Measurements from ENCODE around the gene FAM216B.

Gene FAM216B

DNA sequence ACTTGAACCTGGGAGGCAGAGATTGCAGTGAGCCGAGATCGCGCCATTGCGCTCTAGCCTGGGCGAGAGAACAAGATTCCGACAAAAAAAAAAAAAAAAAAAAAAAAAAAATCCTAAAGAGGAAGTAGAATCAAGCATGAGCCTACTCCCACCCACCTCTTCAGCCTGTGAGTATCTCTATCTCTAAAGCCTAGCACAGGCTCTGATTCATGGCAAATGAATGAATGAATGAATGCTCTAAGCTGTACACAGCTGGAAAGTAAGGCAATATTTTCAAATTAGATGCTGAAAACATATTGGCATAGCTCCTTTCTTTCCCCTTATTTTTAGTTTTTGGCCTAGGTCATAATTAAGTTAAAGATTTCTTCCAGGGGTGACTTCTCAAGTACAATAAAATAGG lies 35.7 kb upstream of the FAM216B start:
- ChIA-PET POLR2A (no interaction called here), CTCF (interaction anchor here (0.9 kb wide), 1 partner anchor 16 kb away, joined by 3 read pairs; no protein-coding TSS in a partner anchor)
- no peak overlapping the region for H3K4me3 ChIP-seq (ENCODE audit: low read depth, low read length)
- no peak for DNase-seq (ENCODE audit: low read depth, low spot score)
- TF ChIP-seq, protein P1, sequence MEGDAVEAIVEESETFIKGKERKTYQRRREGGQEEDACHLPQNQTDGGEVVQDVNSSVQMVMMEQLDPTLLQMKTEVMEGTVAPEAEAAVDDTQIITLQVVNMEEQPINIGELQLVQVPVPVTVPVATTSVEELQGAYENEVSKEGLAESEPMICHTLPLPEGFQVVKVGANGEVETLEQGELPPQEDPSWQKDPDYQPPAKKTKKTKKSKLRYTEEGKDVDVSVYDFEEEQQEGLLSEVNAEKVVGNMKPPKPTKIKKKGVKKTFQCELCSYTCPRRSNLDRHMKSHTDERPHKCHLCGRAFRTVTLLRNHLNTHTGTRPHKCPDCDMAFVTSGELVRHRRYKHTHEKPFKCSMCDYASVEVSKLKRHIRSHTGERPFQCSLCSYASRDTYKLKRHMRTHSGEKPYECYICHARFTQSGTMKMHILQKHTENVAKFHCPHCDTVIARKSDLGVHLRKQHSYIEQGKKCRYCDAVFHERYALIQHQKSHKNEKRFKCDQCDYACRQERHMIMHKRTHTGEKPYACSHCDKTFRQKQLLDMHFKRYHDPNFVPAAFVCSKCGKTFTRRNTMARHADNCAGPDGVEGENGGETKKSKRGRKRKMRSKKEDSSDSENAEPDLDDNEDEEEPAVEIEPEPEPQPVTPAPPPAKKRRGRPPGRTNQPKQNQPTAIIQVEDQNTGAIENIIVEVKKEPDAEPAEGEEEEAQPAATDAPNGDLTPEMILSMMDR (IDR thresholded peaks at IDR 0.05; ENCODE audit: insufficient read depth, low read length, missing control alignments), result no peak

DNA sequence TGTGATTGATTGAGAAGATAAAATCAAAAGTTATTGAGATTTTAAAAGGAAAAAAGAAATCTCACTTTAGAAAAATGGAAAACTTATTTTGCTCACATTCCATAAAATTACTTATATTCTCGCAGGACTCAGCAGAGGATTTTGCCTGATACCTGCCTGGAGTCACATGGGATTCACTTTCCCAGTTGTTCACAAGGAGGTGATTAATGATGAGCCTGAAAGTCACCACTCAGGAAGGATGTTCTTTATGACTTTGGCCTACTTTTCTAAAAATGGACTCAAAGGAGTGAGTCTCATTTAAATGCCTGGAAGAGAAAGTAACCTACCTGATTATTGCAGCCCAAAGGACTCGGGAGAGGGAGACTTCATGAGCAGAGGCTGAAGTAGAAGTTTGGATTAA lies 34.5 kb upstream of the FAM216B start:
- CTCF ChIA-PET, result no interaction called here
- POLR2A ChIA-PET, result interaction anchor here (0.8 to 1.0 kb wide), 3 partner anchors 12 to 250 kb away, joined by 3 to 4 read pairs (median 3); no protein-coding TSS in a partner anchor
- TF ChIP-seq, protein P1 (IDR thresholded peaks at IDR 0.05; ENCODE audit: insufficient read depth, low read length, missing control alignments), result no peak
- H3K4me3 ChIP-seq (ENCODE audit: low read depth, low read length), result no peak overlapping the region
- DNase-seq (ENCODE audit: low read depth, low spot score), result no peak

DNA sequence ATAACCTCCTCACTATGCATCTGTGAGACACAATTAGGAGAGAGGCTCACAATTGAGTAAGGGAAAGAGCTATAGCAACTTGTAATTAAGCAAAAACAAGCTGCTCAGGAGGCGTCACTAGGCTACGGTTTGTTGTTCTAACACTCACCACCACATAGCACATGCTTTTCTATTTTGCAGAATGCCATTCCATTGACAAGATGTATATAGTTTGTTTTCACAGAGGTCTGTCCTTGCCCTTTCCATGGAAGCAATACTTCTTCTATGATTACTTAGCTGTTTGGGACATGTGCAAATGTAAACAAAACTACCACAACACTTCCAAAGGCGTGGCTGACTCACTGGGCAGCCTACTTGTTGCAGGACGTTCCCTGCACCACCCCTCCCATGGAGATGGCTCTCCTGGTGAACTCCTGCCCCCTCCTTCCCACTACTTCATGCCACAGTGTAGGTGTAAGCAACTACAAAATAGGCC lies 33.9 kb upstream of the FAM216B start:
- no peak overlapping the region for H3K4me3 ChIP-seq (ENCODE audit: low read depth, low read length)
- ChIA-PET CTCF (interaction anchor here (1.1 kb wide), 1 partner anchor 16 kb away, joined by 3 read pairs; no protein-coding TSS in a partner anchor), POLR2A (interaction anchor here (0.8 to 1.0 kb wide), 3 partner anchors 12 to 249 kb away, joined by 3 to 4 read pairs (median 3); no protein-coding TSS in a partner anchor)
- TF ChIP-seq, protein P1 (IDR thresholded peaks at IDR 0.05; ENCODE audit: insufficient read depth, low read length, missing control alignments), result no peak
- DNase-seq (ENCODE audit: low read depth, low spot score), result peak; percentile 99

DNA sequence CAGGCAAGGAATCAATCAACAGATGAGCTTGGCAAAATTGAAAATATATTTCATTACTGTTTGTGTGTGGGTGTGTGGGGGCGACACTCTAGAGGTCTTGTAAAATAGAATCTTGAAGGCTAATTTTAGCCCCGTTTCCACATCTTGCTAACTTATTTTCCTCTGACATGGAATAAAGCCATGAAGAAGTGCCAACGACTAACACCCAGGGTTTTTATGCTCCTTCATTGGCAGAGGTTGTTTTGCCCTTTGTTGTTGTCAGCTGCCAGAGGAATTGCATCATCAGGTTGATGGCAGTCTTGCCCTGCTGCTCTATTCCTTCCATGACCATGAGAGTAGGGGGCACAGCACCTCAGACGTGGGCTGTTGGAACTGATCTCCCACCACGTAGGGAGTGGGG lies 30.6 kb upstream of the FAM216B start:
- ChIA-PET POLR2A (no interaction called here), CTCF (no interaction called here)
- TF ChIP-seq, protein P1 (IDR thresholded peaks at IDR 0.05; ENCODE audit: insufficient read depth, low read length, missing control alignments), result no peak
- no peak for DNase-seq (ENCODE audit: low read depth, low spot score)
- no peak overlapping the region for H3K4me3 ChIP-seq (ENCODE audit: low read depth, low read length)

DNA sequence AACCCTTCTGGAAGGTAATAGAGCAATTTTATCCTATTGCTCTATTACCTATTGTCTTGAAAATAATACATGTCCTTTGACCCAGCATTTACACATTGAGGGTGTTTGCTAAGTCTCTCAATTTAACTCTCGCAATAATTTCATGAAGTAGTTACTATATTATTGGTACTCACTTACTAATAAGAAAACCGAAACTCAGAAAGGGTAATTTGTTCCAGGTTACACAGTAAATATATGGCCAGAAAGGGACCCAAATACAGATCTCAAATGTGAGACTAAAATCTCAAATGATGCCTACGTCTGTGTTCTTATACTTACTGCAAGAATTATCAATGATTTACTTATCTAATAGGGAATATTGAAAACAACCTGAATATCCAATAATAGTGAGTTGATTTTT lies 29.7 kb upstream of the FAM216B start:
- TF ChIP-seq, protein P1 (IDR thresholded peaks at IDR 0.05; ENCODE audit: insufficient read depth, low read length, missing control alignments), result no peak
- no peak overlapping the region for H3K4me3 ChIP-seq (ENCODE audit: low read depth, low read length)
- POLR2A ChIA-PET, result no interaction called here
- CTCF ChIA-PET, result no interaction called here
- no peak for DNase-seq (ENCODE audit: low read depth, low spot score)

DNA sequence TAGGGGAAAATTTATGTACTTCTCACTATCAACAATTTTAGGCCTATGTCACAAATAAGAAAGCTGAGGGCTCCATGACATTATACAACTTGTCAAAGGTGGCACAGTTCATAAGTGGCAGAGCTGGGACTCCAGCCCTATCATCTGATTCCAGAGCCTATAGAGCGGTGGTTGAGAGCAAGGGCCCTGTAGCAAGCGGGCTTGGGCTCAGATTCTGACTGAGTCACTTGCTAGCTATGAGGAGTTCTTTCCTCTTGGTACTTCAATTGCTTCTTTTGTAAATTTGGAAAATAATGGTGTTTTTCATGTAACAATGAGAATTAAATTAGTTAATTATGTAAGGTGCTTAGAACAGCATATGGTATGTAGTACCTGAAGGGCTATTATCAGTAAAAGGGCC lies 28.7 kb upstream of the FAM216B start:
- no peak for DNase-seq (ENCODE audit: low read depth, low spot score)
- TF ChIP-seq, protein P1 (IDR thresholded peaks at IDR 0.05; ENCODE audit: insufficient read depth, low read length, missing control alignments), result no peak
- POLR2A ChIA-PET, result no interaction called here
- CTCF ChIA-PET, result no interaction called here
- no peak overlapping the region for H3K4me3 ChIP-seq (ENCODE audit: low read depth, low read length)
